Right lobe of liver (tissue), 6 donors: ENCODE results near the gene PEAR1. TPM values are rescaled to one million over a fixed set of nuclear protein-coding genes. Genes with fewer than 3 reads are reported as not detected.

Source experiments
- ATAC-seq, 4 donors: fragments of 200-7000 bp; cut with Tn5 transposase; one replicate each; pipeline ENCODE4 v1.9.1; 2020; ENCODE audit warnings: mild to moderate bottlenecking in 4 of 4, moderate library complexity in 4 of 4
- DNase-seq, 3 donors: peaks; one replicate each; pipeline ENCODE4 v3.0.0-alpha.2; 2020
- H3K27ac ChIP-seq, 3 donors: fragments of 200-600 bp; one replicate each; pipeline ENCODE4 v1.8.0; 2022
- H3K27me3 ChIP-seq, 2 donors: fragments of 200-600 bp; one replicate each; pipeline ENCODE4 v1.8.0; 2022
- H3K36me3 ChIP-seq, 4 donors: fragments of 200-600 bp; sonication (generic) in 1 of 4; one replicate each; pipeline versions ENCODE4 v1.5.1 to v1.8.0; 2017 to 2022; ENCODE audit warnings: control low read depth in 1 of 4
- H3K4me1 ChIP-seq, 4 donors: fragments of 200-600 bp; sonication (generic) in 1 of 4; one replicate each; pipeline versions ENCODE4 v1.5.1 to v1.8.0; 2017 to 2022; ENCODE audit warnings: control low read depth in 1 of 4
- H3K4me3 ChIP-seq, 3 donors: fragments of 200-600 bp; one replicate each; pipeline ENCODE4 v1.8.0; 2022
- H3K9me3 ChIP-seq, 4 donors: fragments of 200-600 bp; sonication (generic) in 1 of 4; one replicate each; pipeline versions ENCODE4 v1.5.1 to v1.8.0; 2017 to 2022; ENCODE audit warnings: control low read depth in 1 of 4
- CTCF ChIP-seq, 4 donors: fragments of 200-600 bp in 3 of 4; fragments of 450-650 bp in 1 of 4; IDR thresholded peaks; one replicate each; pipeline versions ENCODE4 v1.5.1 to v1.8.0; 2016 to 2022; ENCODE audit warnings: antibody characterized with exemption in 4 of 4, mild to moderate bottlenecking in 2 of 4
- POLR2A ChIP-seq: fragments of 450-650 bp; IDR thresholded peaks from one replicate; pipeline ENCODE4 v1.6.1; 2017; ENCODE audit warnings: antibody characterized with exemption, mild to moderate bottlenecking
- WGBS: methylation state at CpG from one replicate; pipeline ENCODE4 v1.1.6; 2018; ENCODE audit warnings: low coverage, low lambda C conversion rate; ENCODE audit not compliant: insufficient coverage; ENCODE audit errors: missing lambda C conversion rate; 5-methylcytosine and 5-hydroxymethylcytosine counted together
- intact Hi-C, 2 donors: fragments of 100-400 bp; cut with DNase I; formaldehyde crosslinking; loops; one replicate each; pipeline versions ENCODE4 v1.11.2 to v1.14.1; 2022
- total RNA-seq, 6 experiments: library from RNA; depleted of rRNA in 2 of 6; stranded (reverse); fragments of >200 nt in 2 of 6; fragmentation: NEBNext Ultra II Directional in 3 of 6; extraction: Animal tissue kit (Norgen Biotek cat#: 25700) in 3 of 6; gene quantifications; one replicate each; pipeline versions ENCODE4 v1.1.0 to v1.2.4, GENCODE V29; 2016 to 2023
- donor health status: DM: no; HTN: yes; CAD: no.
- donor health status: DM: no; HTN: no; CAD: no.
- donor health status: DM: no; HTN: no; CAD: no.
- donor health status: DM: no; HTN: yes; CAD: no.
- donor health status: DM: no; HTN: yes; CAD: no.

PEAR1 gene
- total RNA-seq, 6 experiments from 2014 or later: 2.2 to 9.8 (median 3.6) TPM

- TF ChIP-seq CTCF (IDR thresholded peaks at IDR 0.05): peak; percentile 65 to 88 (median 78)
- TF ChIP-seq POLR2A: no peak
- H3K4me3 ChIP-seq: no peak overlapping the region
- DNase-seq (peak; percentile 85 to 92 (median 89)), ATAC-seq (peak; percentile 82 to 91 (median 88))
- 7% methylated on average over 42 of the region's 48 CpGs for WGBS
- no peaks in the 10 kb centered on the region for H3K36me3 ChIP-seq
- no peaks in the 10 kb centered on the region for H3K9me3 ChIP-seq
- intact Hi-C loops: no loop called here
- H3K27me3 ChIP-seq: peaks cover 0 to 9% of the 10 kb centered on the region in 2 donors
- peaks cover 0 to 5% (median 0%) of the 10 kb centered on the region in 4 donors for H3K4me1 ChIP-seq
- peak overlapping the region in 2 of 3 donors; percentile 76 to 91 for H3K27ac ChIP-seq
Measured at GRCh38 chr1:156892190-156893047, 1.1 kb upstream of the PEAR1 start.

- Histone ChIP-seq H3K27me3 (peaks cover 0 to 9% of the 10 kb centered on the region in 2 donors), H3K4me1 (peaks cover 0 to 5% (median 0%) of the 10 kb centered on the region in 4 donors), H3K9me3 (no peaks in the 10 kb centered on the region), H3K4me3 (peak overlapping the region; percentile 35 to 51 (median 49)), H3K36me3 (no peaks in the 10 kb centered on the region), H3K27ac (peak overlapping the region; percentile 76 to 91 (median 77))
- intact Hi-C loops: no loop called here
- TF ChIP-seq POLR2A (no peak), CTCF (IDR thresholded peaks at IDR 0.05) (no peak)
- ATAC-seq (no peak), DNase-seq (peak in 1 of 3 donors; percentile 21)
- 29% methylated on average over 2 of the region's 5 CpGs for WGBS
Measured at GRCh38 chr1:156894001-156894400, 483 bp downstream of the PEAR1 start.

- Histone ChIP-seq H3K4me1 (peaks cover 0 to 8% (median 0%) of the 10 kb centered on the region in 4 donors), H3K9me3 (no peaks in the 10 kb centered on the region), H3K36me3 (no peaks in the 10 kb centered on the region), H3K27ac (peak overlapping the region; percentile 76 to 91 (median 77)), H3K27me3 (peaks cover 0 to 9% of the 10 kb centered on the region in 2 donors), H3K4me3 (peak overlapping the region; percentile 35 to 51 (median 49))
- DNase-seq (peak in 1 of 3 donors; percentile 46), ATAC-seq (peak in 3 of 4 donors; percentile 1 to 30 (median 12))
- TF ChIP-seq POLR2A (no peak), CTCF (IDR thresholded peaks at IDR 0.05) (no peak)
- intact Hi-C loops: no loop called here
- 33% methylated on average over 1 of the region's 12 CpGs for WGBS
Measured at GRCh38 chr1:156894711-156895454, 1.4 kb downstream of the PEAR1 start.

- Histone ChIP-seq H3K27ac (peak overlapping the region; percentile 76 to 91 (median 77)), H3K9me3 (no peaks in the 10 kb centered on the region), H3K4me1 (peaks cover 0 to 10% (median 0%) of the 10 kb centered on the region in 4 donors), H3K4me3 (no peak overlapping the region), H3K36me3 (no peaks in the 10 kb centered on the region), H3K27me3 (peaks cover 0 to 9% of the 10 kb centered on the region in 2 donors)
- WGBS: 62% methylated on average over 4 of the region's 4 CpGs
- no peak for ATAC-seq
- DNase-seq: no peak
- intact Hi-C loops: no loop called here
- TF ChIP-seq CTCF (IDR thresholded peaks at IDR 0.05): no peak
- TF ChIP-seq POLR2A: no peak
Measured at GRCh38 chr1:156895455-156895812, 1.9 kb downstream of the PEAR1 start.
